ENCODE results near the gene OXNAD1. TPM values are rescaled to one million over a fixed set of nuclear protein-coding genes. Genes with fewer than 3 reads are reported as not detected.

The OXNAD1 gene
- total and polyA plus RNA-seq, 2 of the 13 experiments (the other 11 are each of a cell fraction or from before 2014, with no cell fraction given): 9.9 to 18.8 TPM

DNA sequence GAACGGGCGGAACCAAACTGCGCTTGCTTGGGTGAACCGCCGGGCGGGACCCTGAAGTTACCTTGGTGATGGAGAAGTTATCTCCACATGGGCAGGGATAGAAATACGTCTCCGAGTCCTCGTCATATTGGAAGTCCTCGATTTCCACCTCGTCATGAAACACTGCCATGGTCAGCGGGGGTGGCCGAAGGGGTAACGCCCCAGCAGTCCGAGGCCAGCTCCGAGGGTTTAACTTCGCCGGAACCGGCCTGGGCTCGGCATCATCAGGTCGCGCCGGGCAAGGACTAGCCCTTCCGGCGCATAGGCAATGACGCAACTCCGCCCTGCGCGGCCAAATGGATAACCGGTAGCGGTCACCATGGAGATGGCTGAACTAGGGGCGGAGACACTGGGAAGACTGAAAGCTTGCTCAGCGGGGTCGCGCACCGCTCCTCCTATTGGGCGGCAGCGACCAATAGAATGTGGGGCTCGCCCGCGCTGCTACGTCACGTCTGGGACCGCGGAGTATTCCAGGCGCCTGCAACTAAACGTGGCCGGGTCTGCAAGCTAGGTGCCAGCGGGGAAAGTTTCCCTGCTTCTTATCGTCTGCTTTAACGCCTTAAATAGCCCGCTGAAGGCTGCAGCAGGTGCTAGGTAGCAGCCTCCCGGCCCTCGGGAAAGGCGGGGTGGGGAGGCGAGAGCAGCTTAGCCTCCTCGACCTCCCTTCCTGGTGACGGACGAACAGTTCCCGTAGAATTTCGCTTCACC is at the start of gene OXNAD1, which contains the start of gene DPH3 (continued):
- TF ChIP-seq ZNF121 (CRISPR knock-in tag; IDR thresholded peaks at IDR 0.05): no peak
- TF ChIP-seq, protein P1, sequence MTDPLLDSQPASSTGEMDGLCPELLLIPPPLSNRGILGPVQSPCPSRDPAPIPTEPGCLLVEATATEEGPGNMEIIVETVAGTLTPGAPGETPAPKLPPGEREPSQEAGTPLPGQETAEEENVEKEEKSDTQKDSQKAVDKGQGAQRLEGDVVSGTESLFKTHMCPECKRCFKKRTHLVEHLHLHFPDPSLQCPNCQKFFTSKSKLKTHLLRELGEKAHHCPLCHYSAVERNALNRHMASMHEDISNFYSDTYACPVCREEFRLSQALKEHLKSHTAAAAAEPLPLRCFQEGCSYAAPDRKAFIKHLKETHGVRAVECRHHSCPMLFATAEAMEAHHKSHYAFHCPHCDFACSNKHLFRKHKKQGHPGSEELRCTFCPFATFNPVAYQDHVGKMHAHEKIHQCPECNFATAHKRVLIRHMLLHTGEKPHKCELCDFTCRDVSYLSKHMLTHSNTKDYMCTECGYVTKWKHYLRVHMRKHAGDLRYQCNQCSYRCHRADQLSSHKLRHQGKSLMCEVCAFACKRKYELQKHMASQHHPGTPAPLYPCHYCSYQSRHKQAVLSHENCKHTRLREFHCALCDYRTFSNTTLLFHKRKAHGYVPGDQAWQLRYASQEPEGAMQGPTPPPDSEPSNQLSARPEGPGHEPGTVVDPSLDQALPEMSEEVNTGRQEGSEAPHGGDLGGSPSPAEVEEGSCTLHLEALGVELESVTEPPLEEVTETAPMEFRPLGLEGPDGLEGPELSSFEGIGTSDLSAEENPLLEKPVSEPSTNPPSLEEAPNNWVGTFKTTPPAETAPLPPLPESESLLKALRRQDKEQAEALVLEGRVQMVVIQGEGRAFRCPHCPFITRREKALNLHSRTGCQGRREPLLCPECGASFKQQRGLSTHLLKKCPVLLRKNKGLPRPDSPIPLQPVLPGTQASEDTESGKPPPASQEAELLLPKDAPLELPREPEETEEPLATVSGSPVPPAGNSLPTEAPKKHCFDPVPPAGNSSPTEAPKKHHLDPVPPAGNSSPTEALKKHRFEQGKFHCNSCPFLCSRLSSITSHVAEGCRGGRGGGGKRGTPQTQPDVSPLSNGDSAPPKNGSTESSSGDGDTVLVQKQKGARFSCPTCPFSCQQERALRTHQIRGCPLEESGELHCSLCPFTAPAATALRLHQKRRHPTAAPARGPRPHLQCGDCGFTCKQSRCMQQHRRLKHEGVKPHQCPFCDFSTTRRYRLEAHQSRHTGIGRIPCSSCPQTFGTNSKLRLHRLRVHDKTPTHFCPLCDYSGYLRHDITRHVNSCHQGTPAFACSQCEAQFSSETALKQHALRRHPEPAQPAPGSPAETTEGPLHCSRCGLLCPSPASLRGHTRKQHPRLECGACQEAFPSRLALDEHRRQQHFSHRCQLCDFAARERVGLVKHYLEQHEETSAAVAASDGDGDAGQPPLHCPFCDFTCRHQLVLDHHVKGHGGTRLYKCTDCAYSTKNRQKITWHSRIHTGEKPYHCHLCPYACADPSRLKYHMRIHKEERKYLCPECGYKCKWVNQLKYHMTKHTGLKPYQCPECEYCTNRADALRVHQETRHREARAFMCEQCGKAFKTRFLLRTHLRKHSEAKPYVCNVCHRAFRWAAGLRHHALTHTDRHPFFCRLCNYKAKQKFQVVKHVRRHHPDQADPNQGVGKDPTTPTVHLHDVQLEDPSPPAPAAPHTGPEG (CRISPR knock-in tag; IDR thresholded peaks at IDR 0.05): peak; percentile 30; the same call in 1 of the 2 replicates
- no peak for TF ChIP-seq U2AF1 (optimal IDR thresholded peaks at IDR 0.05; ENCODE audit: low read depth, low read length)
- TF ChIP-seq, protein P2, sequence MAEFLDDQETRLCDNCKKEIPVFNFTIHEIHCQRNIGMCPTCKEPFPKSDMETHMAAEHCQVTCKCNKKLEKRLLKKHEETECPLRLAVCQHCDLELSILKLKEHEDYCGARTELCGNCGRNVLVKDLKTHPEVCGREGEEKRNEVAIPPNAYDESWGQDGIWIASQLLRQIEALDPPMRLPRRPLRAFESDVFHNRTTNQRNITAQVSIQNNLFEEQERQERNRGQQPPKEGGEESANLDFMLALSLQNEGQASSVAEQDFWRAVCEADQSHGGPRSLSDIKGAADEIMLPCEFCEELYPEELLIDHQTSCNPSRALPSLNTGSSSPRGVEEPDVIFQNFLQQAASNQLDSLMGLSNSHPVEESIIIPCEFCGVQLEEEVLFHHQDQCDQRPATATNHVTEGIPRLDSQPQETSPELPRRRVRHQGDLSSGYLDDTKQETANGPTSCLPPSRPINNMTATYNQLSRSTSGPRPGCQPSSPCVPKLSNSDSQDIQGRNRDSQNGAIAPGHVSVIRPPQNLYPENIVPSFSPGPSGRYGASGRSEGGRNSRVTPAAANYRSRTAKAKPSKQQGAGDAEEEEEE (CRISPR knock-in tag; IDR thresholded peaks at IDR 0.05; ENCODE audit: borderline replicate concordance): 0 out of 2 replicates have a peak, but pooled peaks have one; percentile 24
- TF ChIP-seq FOXK2 (IDR thresholded peaks at IDR 0.05): no peak
- TF ChIP-seq PRPF4 (IDR thresholded peaks at IDR 0.05; ENCODE audit: low read depth, low read length, poor library complexity, severe bottlenecking): no peak
- no peak for TF ChIP-seq ZNF552 (CRISPR knock-in tag; IDR thresholded peaks at IDR 0.05; ENCODE audit: borderline replicate concordance)
- TF ChIP-seq, protein P3, sequence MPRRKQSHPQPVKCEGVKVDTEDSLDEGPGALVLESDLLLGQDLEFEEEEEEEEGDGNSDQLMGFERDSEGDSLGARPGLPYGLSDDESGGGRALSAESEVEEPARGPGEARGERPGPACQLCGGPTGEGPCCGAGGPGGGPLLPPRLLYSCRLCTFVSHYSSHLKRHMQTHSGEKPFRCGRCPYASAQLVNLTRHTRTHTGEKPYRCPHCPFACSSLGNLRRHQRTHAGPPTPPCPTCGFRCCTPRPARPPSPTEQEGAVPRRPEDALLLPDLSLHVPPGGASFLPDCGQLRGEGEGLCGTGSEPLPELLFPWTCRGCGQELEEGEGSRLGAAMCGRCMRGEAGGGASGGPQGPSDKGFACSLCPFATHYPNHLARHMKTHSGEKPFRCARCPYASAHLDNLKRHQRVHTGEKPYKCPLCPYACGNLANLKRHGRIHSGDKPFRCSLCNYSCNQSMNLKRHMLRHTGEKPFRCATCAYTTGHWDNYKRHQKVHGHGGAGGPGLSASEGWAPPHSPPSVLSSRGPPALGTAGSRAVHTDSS (CRISPR knock-in tag; conservative IDR thresholded peaks at IDR 0.05): 0 out of 2 replicates have a peak, but pooled peaks have one; percentile 76
- TF ChIP-seq, protein P4, sequence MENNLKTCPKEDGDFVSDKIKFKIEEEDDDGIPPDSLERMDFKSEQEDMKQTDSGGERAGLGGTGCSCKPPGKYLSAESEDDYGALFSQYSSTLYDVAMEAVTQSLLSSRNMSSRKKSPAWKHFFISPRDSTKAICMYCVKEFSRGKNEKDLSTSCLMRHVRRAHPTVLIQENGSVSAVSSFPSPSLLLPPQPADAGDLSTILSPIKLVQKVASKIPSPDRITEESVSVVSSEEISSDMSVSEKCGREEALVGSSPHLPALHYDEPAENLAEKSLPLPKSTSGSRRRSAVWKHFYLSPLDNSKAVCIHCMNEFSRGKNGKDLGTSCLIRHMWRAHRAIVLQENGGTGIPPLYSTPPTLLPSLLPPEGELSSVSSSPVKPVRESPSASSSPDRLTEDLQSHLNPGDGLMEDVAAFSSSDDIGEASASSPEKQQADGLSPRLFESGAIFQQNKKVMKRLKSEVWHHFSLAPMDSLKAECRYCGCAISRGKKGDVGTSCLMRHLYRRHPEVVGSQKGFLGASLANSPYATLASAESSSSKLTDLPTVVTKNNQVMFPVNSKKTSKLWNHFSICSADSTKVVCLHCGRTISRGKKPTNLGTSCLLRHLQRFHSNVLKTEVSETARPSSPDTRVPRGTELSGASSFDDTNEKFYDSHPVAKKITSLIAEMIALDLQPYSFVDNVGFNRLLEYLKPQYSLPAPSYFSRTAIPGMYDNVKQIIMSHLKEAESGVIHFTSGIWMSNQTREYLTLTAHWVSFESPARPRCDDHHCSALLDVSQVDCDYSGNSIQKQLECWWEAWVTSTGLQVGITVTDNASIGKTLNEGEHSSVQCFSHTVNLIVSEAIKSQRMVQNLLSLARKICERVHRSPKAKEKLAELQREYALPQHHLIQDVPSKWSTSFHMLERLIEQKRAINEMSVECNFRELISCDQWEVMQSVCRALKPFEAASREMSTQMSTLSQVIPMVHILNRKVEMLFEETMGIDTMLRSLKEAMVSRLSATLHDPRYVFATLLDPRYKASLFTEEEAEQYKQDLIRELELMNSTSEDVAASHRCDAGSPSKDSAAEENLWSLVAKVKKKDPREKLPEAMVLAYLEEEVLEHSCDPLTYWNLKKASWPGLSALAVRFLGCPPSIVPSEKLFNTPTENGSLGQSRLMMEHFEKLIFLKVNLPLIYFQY (CRISPR knock-in tag; IDR thresholded peaks at IDR 0.05; ENCODE audit: borderline replicate concordance): peak; percentile 57; the same call in 1 of the 2 replicates
- TF ChIP-seq, protein P5, sequence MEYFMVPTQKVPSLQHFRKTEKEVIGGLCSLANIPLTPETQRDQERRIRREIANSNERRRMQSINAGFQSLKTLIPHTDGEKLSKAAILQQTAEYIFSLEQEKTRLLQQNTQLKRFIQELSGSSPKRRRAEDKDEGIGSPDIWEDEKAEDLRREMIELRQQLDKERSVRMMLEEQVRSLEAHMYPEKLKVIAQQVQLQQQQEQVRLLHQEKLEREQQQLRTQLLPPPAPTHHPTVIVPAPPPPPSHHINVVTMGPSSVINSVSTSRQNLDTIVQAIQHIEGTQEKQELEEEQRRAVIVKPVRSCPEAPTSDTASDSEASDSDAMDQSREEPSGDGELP (IDR thresholded peaks at IDR 0.05; ENCODE audit: borderline replicate concordance, low read depth): peak; percentile 76; the same call in 1 of the 2 replicates
- TF ChIP-seq PAX8 (CRISPR knock-in tag; IDR thresholded peaks at IDR 0.05; ENCODE audit: borderline replicate concordance): no peak
- peak; percentile 52; the same call in 1 of the 2 replicates for TF ChIP-seq ZNF451 (CRISPR knock-in tag; IDR thresholded peaks at IDR 0.05)

Data from HepG2 (cell line).